HG03571 (cell line): ENCODE results near the gene SLC25A21.

ENCODE experiments used
- ATAC-seq: cut with Tn5 transposase; IDR thresholded peaks from one replicate; pipeline ENCODE4 v1.9.1; 2021; ENCODE audit not compliant: unreplicated experiment

SLC25A21 gene

GRCh38 chr14:36674659-36675058 is 497.7 kb downstream of the SLC25A21 start:
- no peak for ATAC-seq

DNA sequence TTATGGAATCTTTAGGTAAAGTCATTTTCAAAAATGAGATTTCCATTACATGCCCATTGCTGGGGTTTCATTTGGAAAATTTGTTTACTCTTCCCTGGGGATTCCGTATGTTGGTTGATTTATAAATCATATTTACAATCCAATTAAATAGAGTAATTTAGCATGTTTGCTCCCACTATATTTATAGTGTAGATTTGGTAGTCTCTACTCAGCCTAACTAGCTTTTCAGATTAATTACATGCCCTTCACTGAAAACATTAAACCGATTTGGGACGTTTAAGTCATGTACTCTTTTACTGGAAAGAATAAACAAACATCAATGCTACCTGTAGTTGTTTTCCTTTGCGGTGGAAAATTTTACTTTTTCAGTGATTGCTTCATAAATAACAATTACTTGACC is 500.3 kb downstream of the SLC25A21 start:
- ATAC-seq = no peak

DNA sequence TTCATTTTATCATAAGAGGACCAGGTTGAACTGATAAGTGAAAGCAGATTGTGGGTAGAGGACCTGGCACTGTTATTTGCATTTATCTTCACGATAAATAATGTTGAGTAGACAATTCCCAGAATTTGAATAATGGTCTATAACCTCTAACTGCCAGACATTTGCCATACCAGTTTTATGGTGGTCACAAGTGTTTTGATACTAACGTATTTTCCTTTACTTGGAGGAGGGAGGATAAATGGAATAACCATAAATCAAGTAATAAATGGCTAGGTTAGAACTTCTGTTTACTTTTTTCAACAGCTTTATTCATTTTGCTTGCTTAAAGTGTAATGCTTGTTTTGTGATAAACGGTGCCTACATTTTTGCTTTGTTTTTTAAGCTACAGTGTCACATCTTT is 501.3 kb downstream of the SLC25A21 start:
- no peak for ATAC-seq

- no peak for ATAC-seq
Observed at GRCh38 chr14:36667679-36668078, 504.7 kb downstream of the SLC25A21 start.

DNA sequence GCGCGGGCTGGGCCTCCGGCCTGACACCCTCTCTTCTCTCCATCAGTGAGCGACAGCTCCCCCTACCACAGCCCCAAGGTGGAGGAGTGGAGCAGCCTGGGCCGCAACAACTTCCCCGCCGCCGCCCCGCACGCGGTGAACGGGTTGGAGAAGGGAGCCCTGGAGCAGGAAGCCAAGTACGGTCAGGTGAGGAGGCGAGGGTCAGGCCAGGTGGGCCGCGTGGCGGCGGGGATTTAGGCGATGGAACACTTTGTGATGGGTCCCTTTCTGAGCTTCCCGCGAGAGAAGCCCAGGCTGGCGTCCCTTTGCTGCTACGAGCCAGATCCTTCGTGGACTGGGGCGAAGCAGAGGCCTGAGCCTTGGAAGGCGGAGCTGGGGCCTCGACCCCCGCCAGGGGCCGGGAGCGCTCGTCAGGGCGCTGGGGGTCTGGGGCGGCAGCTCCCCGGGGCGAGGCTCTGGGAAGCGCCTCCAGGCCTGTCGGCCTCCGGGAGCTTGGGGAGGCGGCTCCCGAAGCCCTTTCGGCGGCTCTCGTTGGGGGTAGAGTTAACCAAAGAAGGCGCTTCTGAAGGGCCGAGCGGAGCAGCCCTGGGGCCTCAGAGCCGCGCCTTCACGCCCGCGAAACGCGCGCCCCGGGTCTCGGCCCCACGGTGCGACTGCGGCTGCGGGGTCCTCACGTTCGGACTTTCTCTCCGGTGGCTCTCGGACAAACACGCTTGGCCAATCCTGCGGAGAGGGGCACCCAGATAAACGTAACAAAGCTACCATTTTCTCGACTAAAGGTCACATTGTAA is 505.8 kb downstream of the SLC25A21 start:
- no peak for ATAC-seq

DNA sequence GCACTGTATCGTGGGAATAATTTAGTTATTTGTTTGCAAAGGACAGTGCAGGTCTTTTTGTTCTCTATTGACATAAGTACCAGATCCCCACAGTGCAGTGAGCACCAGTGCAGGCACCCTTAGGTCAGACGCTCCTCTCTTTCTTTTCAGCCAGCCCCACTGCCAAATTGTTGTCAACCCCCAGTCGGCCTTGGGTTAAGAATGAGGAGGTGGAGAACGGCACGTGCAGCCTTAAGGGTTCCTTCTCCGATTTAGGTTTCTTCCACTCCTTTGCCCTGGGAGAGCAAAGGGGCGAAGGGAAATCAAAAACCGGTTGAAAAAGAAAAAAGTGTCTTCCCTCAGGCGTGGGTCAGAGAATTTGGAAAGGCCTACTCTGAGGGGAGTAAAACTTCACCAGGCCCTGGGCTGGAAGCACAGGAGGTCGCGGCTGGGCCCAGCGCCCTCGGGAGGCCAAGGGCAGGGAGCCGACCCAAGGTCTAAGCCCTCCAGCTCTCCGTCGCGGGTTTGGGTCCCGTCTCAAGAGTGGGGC is 506.5 kb downstream of the SLC25A21 start:
- no peak for ATAC-seq

GRCh38 chr14:36664322-36665193 is 507.8 kb downstream of the SLC25A21 start:
- ATAC-seq = no peak

- no peak for ATAC-seq
Observed at GRCh38 chr14:36663404-36664321, 508.7 kb downstream of the SLC25A21 start.

GRCh38 chr14:36662543-36663403 is 509.6 kb downstream of the SLC25A21 start:
- ATAC-seq = no peak

DNA sequence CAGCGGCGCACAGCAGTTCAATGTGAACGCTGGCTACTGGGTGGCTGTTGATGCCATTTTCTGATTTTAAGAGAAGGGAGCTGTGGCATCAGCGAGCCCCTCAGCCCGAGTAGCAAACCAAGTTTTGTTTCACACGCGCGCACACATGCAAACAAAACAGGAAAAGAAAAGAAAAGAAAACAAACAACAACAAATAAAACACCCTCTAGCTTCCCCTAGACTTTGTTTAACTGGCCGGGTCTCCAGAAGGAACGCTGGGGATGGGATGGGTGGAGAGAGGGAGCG is 510.2 kb downstream of the SLC25A21 start:
- no peak for ATAC-seq

GRCh38 chr14:36661506-36662257 is 510.7 kb downstream of the SLC25A21 start, which contains the start of gene PAX9:
Gene PAX9 (plus strand): TSS chr14:36661860. CDS start chr14:36662090, 230 bp downstream.
- ATAC-seq = no peak

- ATAC-seq = no peak
Observed at GRCh38 chr14:36660736-36661505, 511.5 kb downstream of the SLC25A21 start.

DNA sequence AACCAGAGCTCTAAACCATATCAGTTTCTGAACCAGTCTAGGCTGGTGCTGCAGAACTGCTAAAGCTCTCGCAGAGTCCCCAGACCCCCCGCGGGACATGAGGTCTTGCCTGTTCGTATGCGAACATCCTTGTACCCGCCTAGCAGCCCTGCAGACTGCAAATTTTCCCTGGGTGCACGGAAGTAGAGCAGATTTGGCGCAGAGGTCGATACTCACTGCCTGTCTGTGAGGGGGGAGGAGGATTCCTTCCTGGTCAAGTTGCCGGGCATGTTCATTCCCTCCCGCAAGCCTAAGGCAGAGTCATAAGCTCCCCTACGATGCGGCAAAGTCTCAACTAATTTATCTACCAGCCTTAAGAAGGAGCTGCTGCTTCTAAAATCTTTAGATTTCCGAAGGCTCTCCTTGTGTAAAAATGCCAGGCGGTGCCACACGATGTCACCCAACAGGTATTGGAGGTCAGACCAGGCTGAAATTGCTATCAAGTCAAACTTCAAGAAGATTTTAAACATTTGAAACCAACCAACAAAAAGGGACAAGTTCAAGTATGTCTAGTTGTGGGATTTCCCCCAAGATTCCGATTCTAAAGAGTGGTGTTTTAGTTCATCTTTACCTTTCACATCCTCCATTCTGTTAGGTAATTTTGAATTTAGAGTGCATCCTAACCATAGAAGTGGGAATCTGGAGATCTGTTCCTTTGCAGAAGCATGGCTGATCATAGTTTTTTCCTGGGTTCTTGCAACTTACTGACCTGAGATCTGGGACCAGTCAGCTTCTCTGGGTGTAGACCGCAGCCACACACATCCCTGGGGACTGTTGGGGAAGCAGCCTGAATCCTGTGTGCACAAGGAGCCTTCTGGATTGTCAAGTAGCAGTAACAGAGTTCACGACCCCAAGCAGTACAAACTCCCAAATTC is 512.3 kb downstream of the SLC25A21 start:
- ATAC-seq = no peak

DNA sequence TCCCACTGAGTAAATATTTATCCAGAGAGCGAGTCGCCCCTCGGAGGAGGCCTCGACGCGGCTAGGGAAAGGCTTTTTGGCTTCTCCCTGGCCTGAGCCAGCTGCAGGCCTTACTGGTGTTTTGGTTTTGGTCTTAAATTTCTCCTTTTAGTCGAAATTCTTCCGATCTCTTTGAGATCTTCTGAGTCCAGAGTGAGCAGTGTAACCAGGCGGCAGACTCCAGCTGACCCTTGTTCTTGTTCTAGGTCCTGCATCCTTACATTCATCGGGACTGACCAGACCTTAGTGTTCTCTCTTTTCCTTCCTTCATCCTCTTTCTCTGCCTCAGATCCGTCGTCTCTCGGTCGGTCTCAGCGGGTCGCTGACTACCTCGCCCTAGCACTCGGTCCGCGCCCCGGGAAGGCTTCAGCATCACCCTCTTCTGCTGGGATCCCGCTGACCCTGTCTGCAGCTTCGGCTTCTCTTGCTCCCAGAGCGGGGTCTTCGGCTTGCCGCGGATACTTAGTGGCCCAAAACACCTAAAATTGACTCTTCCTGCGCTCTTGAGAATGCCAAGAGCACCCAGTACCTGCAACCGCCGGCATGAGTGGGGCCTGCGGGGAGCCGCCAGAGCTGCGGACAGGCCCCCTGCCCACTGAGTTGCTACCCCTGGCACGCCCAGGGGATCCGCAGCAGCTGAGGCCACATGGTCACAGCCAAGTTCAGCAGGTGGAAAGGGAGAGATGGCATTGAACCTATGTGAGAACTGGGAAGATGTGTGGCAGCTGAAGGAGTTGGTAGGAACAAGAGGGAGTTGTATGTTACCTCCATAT is 513.2 kb downstream of the SLC25A21 start:
- no peak for ATAC-seq

DNA sequence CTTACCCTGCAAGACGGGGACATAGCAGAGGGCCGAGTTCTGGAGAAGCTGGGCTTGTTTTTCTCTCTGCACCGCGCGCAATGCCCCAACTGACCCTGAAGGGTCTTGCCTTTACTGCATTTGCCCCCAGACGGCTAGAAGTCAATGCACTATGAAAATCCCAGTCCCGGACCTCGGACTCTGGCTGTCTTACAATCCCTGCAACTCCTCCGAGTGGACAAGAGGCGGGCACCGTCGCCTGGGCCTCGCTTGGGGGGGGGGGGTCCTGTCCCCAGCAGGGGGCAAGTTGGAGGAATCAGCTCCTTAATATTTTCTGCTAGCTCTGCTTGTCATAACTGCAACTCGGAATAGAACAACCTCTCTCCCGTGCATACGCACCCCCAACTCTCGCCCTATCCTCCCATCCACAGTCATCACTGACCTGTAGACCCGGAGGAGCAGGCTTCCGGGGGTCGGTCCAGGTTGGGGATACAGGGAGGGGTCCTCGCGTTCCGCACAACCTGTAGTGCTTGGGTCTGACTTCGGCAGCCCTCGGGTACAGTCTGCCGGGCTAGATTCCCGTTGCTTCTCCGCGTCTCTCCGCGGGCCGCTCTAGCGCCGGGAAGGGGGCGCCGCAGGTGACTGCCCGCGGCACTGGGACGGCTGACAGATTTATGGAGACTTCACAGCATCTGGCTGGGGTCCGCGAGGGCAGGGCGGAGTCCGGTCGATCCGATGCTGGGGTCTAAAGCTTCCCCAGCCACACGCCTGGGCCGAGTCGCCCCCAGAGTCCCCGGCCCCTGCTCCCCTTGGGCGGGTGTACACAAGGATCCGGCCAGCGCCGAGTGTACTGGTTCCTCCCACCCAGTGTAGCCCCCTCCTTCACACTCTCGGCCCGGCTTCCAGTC is 514.0 kb downstream of the SLC25A21 start:
- no peak for ATAC-seq
